ENCODE results near the gene AKR1E2. TPM values are rescaled to one million over a fixed set of nuclear protein-coding genes. Genes with fewer than 3 reads are reported as not detected.

The AKR1E2 gene
- total RNA-seq, 6 donors from 2014 or later, result 3.3 to 18.8 (median 7.9) TPM

DNA sequence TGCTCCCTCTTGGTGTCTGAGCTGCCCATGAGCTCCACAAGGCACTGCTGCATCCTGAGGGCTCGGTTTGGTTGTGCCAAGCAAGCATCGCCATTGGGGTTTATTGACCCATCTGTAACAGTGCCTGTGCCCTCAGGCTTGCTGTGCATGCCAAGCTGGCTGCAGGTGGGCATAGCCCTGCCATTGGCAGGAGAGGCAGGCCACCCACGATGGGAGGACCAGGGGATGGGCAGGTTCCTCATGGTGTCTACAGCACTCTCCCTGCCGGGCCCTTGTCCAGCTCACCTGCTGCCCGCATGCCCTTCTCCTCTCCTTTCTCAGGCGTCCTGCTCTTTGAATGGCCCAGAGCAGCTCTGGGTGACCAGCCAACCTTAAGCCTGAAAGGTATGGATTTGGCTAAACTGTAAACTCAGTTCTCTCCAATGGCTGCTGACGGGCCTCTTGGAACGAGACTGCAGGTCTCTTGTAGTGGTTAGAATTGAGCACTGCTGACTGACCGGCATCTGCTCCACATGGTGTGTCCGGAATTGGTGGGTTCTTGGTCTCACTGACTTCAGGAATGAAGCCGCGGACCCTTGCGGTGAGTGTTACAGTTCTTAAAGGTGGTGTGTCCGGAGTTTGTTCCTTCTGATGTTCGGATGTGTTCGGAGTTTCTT is 17.6 kb downstream of the AKR1E2 start:
- no peaks in the 10 kb centered on the region for H3K9me3 ChIP-seq
- no peaks in the 10 kb centered on the region for H3K27me3 ChIP-seq
- peaks cover 0 to 5% (median 3%) of the 10 kb centered on the region in 4 donors for H3K4me1 ChIP-seq
- H3K36me3 ChIP-seq, result peaks cover 0 to 8% (median 1%) of the 10 kb centered on the region in 4 donors
- DNase-seq (peak in 1 of 2 donors; percentile 53), ATAC-seq (ENCODE audit: low FRiP score in 2 of 2) (no peak)
- no peak for TF ChIP-seq EP300 (IDR thresholded peaks at IDR 0.05)
- TF ChIP-seq CTCF (IDR thresholded peaks at IDR 0.05), result no peak
- TF ChIP-seq POLR2A (IDR thresholded peaks at IDR 0.05), result no peak
- no peak for TF ChIP-seq POLR2AphosphoS5 (IDR thresholded peaks at IDR 0.05)
- H3K4me3 ChIP-seq, result no peak overlapping the region
- WGBS, 2 donors, result 86 to 98% methylated on average over 11 to 12 of the region's 16 CpGs
- no peak overlapping the region for H3K27ac ChIP-seq

GRCh38 chr10:4844864-4845263 is 18.9 kb downstream of the AKR1E2 start:
- peaks cover 0 to 8% (median 1%) of the 10 kb centered on the region in 4 donors for H3K36me3 ChIP-seq
- no peaks in the 10 kb centered on the region for H3K27me3 ChIP-seq
- DNase-seq (peak in 1 of 2 donors; percentile 65), ATAC-seq (ENCODE audit: low FRiP score in 2 of 2) (no peak)
- no peak overlapping the region for H3K4me3 ChIP-seq
- H3K27ac ChIP-seq, result no peak overlapping the region
- 95 to 97% methylated on average over 7 to 12 of the region's 25 CpGs for WGBS, 2 donors
- H3K9me3 ChIP-seq, result no peaks in the 10 kb centered on the region
- H3K4me1 ChIP-seq, result peaks cover 4 to 16% (median 12%) of the 10 kb centered on the region in 4 donors
- TF ChIP-seq POLR2AphosphoS5 (IDR thresholded peaks at IDR 0.05) (no peak), EP300 (IDR thresholded peaks at IDR 0.05) (no peak), POLR2A (IDR thresholded peaks at IDR 0.05) (no peak)

DNA sequence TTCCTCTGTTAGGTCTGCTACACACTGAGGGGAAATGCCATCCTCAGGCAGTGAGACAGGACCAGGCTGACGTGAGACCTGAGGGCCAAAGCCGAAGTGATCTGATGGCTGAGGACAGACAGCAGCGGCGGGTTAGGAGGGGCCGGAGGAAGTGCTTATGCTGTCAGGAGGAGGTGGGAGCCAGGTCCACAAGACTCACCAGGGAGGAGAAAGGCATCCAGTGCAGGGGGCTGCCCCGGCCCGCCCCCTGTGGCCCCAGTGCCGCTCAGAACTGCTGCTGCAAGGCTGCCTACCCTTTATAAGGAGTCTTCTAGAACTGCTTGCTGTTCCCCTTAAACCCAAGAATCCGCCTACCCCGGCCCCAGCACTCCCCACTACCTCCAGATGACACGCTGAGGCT is 19.8 kb downstream of the AKR1E2 start:
- TF ChIP-seq EP300 (IDR thresholded peaks at IDR 0.05) (no peak), POLR2AphosphoS5 (IDR thresholded peaks at IDR 0.05) (no peak)
- Histone ChIP-seq H3K4me1 (peaks cover 4 to 23% (median 16%) of the 10 kb centered on the region in 4 donors), H3K27ac (no peak overlapping the region), H3K36me3 (peaks cover 0 to 8% (median 1%) of the 10 kb centered on the region in 4 donors), H3K4me3 (no peak overlapping the region), H3K9me3 (no peaks in the 10 kb centered on the region), H3K27me3 (no peaks in the 10 kb centered on the region)
- ATAC-seq (ENCODE audit: low FRiP score in 2 of 2), result no peak
- 87 to 96% methylated on average over 8 to 11 of the region's 11 CpGs for WGBS, 2 donors
- DNase-seq, result peak in 1 of 2 donors; percentile 60

- 78% methylated on average over 5 of the region's 5 CpGs for WGBS, 2 donors
- no peak overlapping the region for H3K4me3 ChIP-seq
- no peaks in the 10 kb centered on the region for H3K9me3 ChIP-seq
- peaks cover 4 to 25% (median 17%) of the 10 kb centered on the region in 4 donors for H3K4me1 ChIP-seq
- TF ChIP-seq EP300 (IDR thresholded peaks at IDR 0.05), result no peak
- TF ChIP-seq POLR2AphosphoS5 (IDR thresholded peaks at IDR 0.05), result no peak
- TF ChIP-seq POLR2A (IDR thresholded peaks at IDR 0.05), result no peak
- no peak for TF ChIP-seq CTCF (IDR thresholded peaks at IDR 0.05)
- peaks cover 0 to 8% (median 1%) of the 10 kb centered on the region in 4 donors for H3K36me3 ChIP-seq
- ATAC-seq (ENCODE audit: low FRiP score in 2 of 2) (no peak), DNase-seq (no peak)
- H3K27ac ChIP-seq, result no peak overlapping the region
- H3K27me3 ChIP-seq, result no peaks in the 10 kb centered on the region
These were observed 20.8 kb downstream of the AKR1E2 start for GRCh38 chr10:4846775-4847174.

GRCh38 chr10:4847561-4848355 is 21.8 kb downstream of the AKR1E2 start:
- Histone ChIP-seq H3K4me3 (no peak overlapping the region), H3K36me3 (peaks cover 0 to 8% (median 1%) of the 10 kb centered on the region in 4 donors), H3K4me1 (peaks cover 4 to 29% (median 18%) of the 10 kb centered on the region in 4 donors), H3K27me3 (no peaks in the 10 kb centered on the region), H3K27ac (peak overlapping the region in 1 of 4 donors; percentile 1), H3K9me3 (no peaks in the 10 kb centered on the region)
- no peak for TF ChIP-seq POLR2AphosphoS5 (IDR thresholded peaks at IDR 0.05)
- WGBS, 2 donors, result 62 to 84% methylated on average over 7 of the region's 7 CpGs
- DNase-seq, result peak in 1 of 2 donors; percentile 15
- peak in 1 of 2 donors; percentile 18 for ATAC-seq (ENCODE audit: low FRiP score in 2 of 2)

- no peak for DNase-seq
- H3K27me3 ChIP-seq, result no peaks in the 10 kb centered on the region
- ATAC-seq (ENCODE audit: low FRiP score in 2 of 2), result no peak
- peak overlapping the region in 1 of 4 donors; percentile 1 for H3K27ac ChIP-seq
- peaks cover 4 to 29% (median 18%) of the 10 kb centered on the region in 4 donors for H3K4me1 ChIP-seq
- 81 to 89% methylated on average over 6 to 7 of the region's 7 CpGs for WGBS, 2 donors
- TF ChIP-seq POLR2AphosphoS5 (IDR thresholded peaks at IDR 0.05), result no peak
- TF ChIP-seq POLR2A (IDR thresholded peaks at IDR 0.05), result no peak
- TF ChIP-seq EP300 (IDR thresholded peaks at IDR 0.05), result no peak
- TF ChIP-seq CTCF (IDR thresholded peaks at IDR 0.05), result no peak
- no peak overlapping the region for H3K4me3 ChIP-seq
- H3K9me3 ChIP-seq, result no peaks in the 10 kb centered on the region
- H3K36me3 ChIP-seq, result peaks cover 0 to 4% (median under 1%) of the 10 kb centered on the region in 4 donors
These were observed 22.5 kb downstream of the AKR1E2 start for GRCh38 chr10:4848356-4849041.

Data from upper lobe of left lung (tissue), 6 donors.